T-helper 17 cell (primary cell): ENCODE measurements around the gene SYT1. TPM values are rescaled to one million over a fixed set of nuclear protein-coding genes. Genes with fewer than 3 reads are reported as not detected.

Source experiments
- ATAC-seq: fragments of 150-1000 bp; cut with Tn5 transposase; 2 replicates; pipeline ENCODE4 v1.10.0; 2021; ENCODE audit warnings: mild to moderate bottlenecking, moderate library complexity
- DNase-seq, 3 donors: peaks; one replicate each; pipeline versions ENCODE4 v3.0.0 to v3.0.0-alpha.2; 2020 to 2021
- H3K9me3 ChIP-seq: one replicate; pipeline ENCODE4 v1.7.0; 2013; ENCODE audit warnings: low read length, mild to moderate bottlenecking; ENCODE audit not compliant: control insufficient read depth, poor library complexity, severe bottlenecking
- H3K27ac Mint-ChIP-seq: one replicate; pipeline ENCODE4 v1.8.0; 2022; ENCODE audit warnings: mild to moderate bottlenecking, moderate library complexity, mixed read lengths
- H3K27me3 Mint-ChIP-seq: one replicate; pipeline ENCODE4 v1.8.0; 2022; ENCODE audit warnings: mixed read lengths
- H3K36me3 Mint-ChIP-seq: one replicate; pipeline ENCODE4 v1.8.0; 2022; ENCODE audit warnings: low read depth, mixed read lengths
- H3K4me1 Mint-ChIP-seq: one replicate; pipeline ENCODE4 v1.8.0; 2022; ENCODE audit warnings: mild to moderate bottlenecking, mixed read lengths
- H3K4me3 Mint-ChIP-seq: one replicate; pipeline ENCODE4 v1.8.0; 2022; ENCODE audit warnings: mild to moderate bottlenecking, moderate library complexity, mixed read lengths
- total RNA-seq, 4 donors: library from RNA in 2 of 4; stranded (reverse) in 2 of 4; gene quantifications; one replicate each; pipeline ENCODE4 v1.2.3 and lab custom pipeline; 2022 to 2026

The SYT1 gene
- total RNA-seq, 2 donors from 2014 or later = not detected

- H3K4me1 Mint-ChIP-seq = no peaks in the 10 kb centered on the region
- H3K4me3 Mint-ChIP-seq = no peak overlapping the region
- ATAC-seq (no peak), DNase-seq (no peak)
- no peak overlapping the region for H3K27ac Mint-ChIP-seq
- H3K27me3 Mint-ChIP-seq = no peaks in the 10 kb centered on the region
- no peaks in the 10 kb centered on the region for H3K9me3 ChIP-seq
- H3K36me3 Mint-ChIP-seq = no peaks in the 10 kb centered on the region
Measured at GRCh38 chr12:79115743-79116142, 251.2 kb downstream of the SYT1 start.

DNA sequence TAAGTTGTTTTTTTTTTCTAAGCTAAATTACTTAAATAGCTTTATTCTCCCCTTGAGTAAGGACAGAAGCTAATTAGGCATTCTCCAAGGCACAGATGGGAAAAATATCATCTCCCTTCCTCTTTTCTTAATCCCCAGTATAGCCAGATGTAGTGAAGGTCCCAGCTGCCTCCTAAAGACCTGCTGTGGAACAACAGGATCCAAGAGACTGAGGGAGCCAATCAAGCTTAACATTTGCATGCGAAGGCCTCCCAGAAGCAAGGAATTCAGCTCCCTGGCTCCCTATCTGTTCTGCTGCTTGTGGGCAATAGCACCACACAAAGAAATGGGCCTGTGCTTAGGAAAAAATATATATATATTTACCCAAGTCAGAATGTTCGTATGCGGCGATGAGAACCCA, 255.2 kb downstream of the SYT1 start:
- no peak for ATAC-seq
- H3K9me3 ChIP-seq = no peaks in the 10 kb centered on the region
- DNase-seq = no peak
- H3K4me3 Mint-ChIP-seq = no peak overlapping the region
- no peaks in the 10 kb centered on the region for H3K27me3 Mint-ChIP-seq
- no peak overlapping the region for H3K27ac Mint-ChIP-seq
- no peaks in the 10 kb centered on the region for H3K36me3 Mint-ChIP-seq
- no peaks in the 10 kb centered on the region for H3K4me1 Mint-ChIP-seq

GRCh38 chr12:79121486-79121885, 256.9 kb downstream of the SYT1 start:
- no peak for ATAC-seq
- Mint-ChIP-seq H3K27ac (no peak overlapping the region), H3K36me3 (no peaks in the 10 kb centered on the region), H3K4me1 (no peaks in the 10 kb centered on the region), H3K4me3 (no peak overlapping the region), H3K27me3 (no peaks in the 10 kb centered on the region)
- no peak for DNase-seq
- no peaks in the 10 kb centered on the region for H3K9me3 ChIP-seq

- DNase-seq = no peak
- H3K27me3 Mint-ChIP-seq = no peaks in the 10 kb centered on the region
- no peak overlapping the region for H3K4me3 Mint-ChIP-seq
- ATAC-seq = no peak
- H3K36me3 Mint-ChIP-seq = no peaks in the 10 kb centered on the region
- H3K4me1 Mint-ChIP-seq = no peaks in the 10 kb centered on the region
- H3K9me3 ChIP-seq = no peaks in the 10 kb centered on the region
- H3K27ac Mint-ChIP-seq = no peak overlapping the region
Measured at GRCh38 chr12:79124385-79124784, 259.8 kb downstream of the SYT1 start.

GRCh38 chr12:79125358-79125757, 260.8 kb downstream of the SYT1 start:
- Mint-ChIP-seq H3K4me1 (no peaks in the 10 kb centered on the region), H3K36me3 (no peaks in the 10 kb centered on the region), H3K27ac (no peak overlapping the region), H3K4me3 (no peak overlapping the region), H3K27me3 (no peaks in the 10 kb centered on the region)
- DNase-seq = no peak
- H3K9me3 ChIP-seq = no peaks in the 10 kb centered on the region
- no peak for ATAC-seq

GRCh38 chr12:79127271-79127751, 262.7 kb downstream of the SYT1 start:
- DNase-seq (no peak), ATAC-seq (no peak)
- no peak overlapping the region for H3K4me3 Mint-ChIP-seq
- H3K27ac Mint-ChIP-seq = no peak overlapping the region
- no peaks in the 10 kb centered on the region for H3K4me1 Mint-ChIP-seq
- H3K27me3 Mint-ChIP-seq = no peaks in the 10 kb centered on the region
- no peaks in the 10 kb centered on the region for H3K9me3 ChIP-seq
- H3K36me3 Mint-ChIP-seq = no peaks in the 10 kb centered on the region

GRCh38 chr12:79128956-79129355, 264.4 kb downstream of the SYT1 start:
- Mint-ChIP-seq H3K27me3 (no peaks in the 10 kb centered on the region), H3K4me1 (no peaks in the 10 kb centered on the region), H3K27ac (no peak overlapping the region), H3K36me3 (no peaks in the 10 kb centered on the region), H3K4me3 (no peak overlapping the region)
- ATAC-seq (no peak), DNase-seq (no peak)
- H3K9me3 ChIP-seq = no peaks in the 10 kb centered on the region

- Mint-ChIP-seq H3K36me3 (no peaks in the 10 kb centered on the region), H3K27ac (no peak overlapping the region), H3K27me3 (no peaks in the 10 kb centered on the region), H3K4me1 (no peaks in the 10 kb centered on the region), H3K4me3 (no peak overlapping the region)
- H3K9me3 ChIP-seq = no peaks in the 10 kb centered on the region
- ATAC-seq = no peak
- no peak for DNase-seq
Measured at GRCh38 chr12:79138872-79139271, 274.3 kb downstream of the SYT1 start.

DNA sequence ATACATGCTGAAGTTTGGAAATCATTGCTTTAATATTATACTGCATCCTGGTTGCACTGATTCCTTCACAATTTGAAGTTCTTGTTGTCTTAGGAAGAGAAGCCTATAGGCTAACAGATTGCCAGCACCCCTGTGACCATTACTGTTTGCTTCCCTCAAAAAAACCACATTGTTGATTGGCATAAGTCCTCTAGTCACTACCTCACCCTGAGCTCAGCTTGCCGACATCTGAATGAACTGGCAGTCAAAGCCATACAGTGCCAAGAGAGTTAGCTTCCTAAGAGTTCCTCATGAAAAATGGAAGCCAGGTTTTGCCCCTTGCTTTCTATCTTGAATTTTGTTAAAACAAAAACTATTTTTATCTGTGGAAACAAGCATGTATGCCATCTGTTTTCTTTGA, 276.1 kb downstream of the SYT1 start:
- Mint-ChIP-seq H3K36me3 (no peaks in the 10 kb centered on the region), H3K27me3 (no peaks in the 10 kb centered on the region), H3K4me3 (no peak overlapping the region), H3K4me1 (no peaks in the 10 kb centered on the region), H3K27ac (no peak overlapping the region)
- H3K9me3 ChIP-seq = no peaks in the 10 kb centered on the region
- DNase-seq (no peak), ATAC-seq (no peak)

GRCh38 chr12:79141776-79142175, 277.2 kb downstream of the SYT1 start:
- ATAC-seq = no peak
- Mint-ChIP-seq H3K27ac (no peak overlapping the region), H3K4me3 (no peak overlapping the region)

DNA sequence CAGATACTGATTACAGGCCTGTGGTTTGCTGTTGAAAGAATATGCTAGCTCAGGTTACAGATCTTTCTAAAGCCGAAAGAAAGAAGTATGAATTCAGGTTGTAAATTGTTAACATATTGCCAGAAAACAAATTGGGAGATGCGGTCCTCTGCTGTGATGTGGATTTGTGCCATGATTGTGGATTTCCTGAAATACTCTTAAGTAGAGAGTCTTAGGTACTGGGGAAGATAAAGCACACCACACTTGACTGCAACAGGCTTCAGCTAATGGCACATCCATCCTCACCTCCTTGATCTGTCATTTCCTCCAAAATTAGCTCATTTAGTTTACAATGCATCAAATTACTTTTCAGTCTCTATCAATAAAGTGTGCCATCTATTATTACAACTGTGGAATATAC, 279.2 kb downstream of the SYT1 start:
- Mint-ChIP-seq H3K27ac (no peak overlapping the region), H3K4me3 (no peak overlapping the region), H3K27me3 (no peaks in the 10 kb centered on the region), H3K4me1 (no peaks in the 10 kb centered on the region), H3K36me3 (no peaks in the 10 kb centered on the region)
- H3K9me3 ChIP-seq = no peaks in the 10 kb centered on the region
- DNase-seq (no peak), ATAC-seq (no peak)

More at GRCh38 chr12:79141776-79142175, 277.2 kb downstream of the SYT1 start:
- no peaks in the 10 kb centered on the region for H3K36me3 Mint-ChIP-seq
- DNase-seq = no peak
- no peaks in the 10 kb centered on the region for H3K9me3 ChIP-seq
- H3K4me1 Mint-ChIP-seq = no peaks in the 10 kb centered on the region
- H3K27me3 Mint-ChIP-seq = no peaks in the 10 kb centered on the region

GRCh38 chr12:79151956-79152355, 287.4 kb downstream of the SYT1 start:
- DNase-seq (no peak), ATAC-seq (no peak)

DNA sequence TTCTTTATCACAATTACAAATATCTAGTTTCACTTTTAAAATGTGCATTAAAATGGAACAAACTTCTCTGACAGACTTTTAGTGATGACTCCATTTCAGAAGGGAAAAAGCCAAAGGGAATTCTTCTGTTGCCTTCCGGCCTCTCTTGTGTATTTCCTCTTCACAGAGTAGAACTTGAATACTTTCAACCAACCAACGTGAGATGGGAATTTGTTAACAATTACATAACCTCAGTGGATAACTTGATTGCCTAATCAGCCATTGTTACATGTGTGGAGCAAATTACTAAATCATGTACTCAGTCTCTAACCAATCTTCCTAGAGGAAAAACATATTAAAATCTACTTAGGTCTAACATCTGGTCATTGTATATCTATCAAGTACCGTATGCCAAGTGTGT, 291.1 kb downstream of the SYT1 start:
- no peaks in the 10 kb centered on the region for H3K9me3 ChIP-seq
- no peak overlapping the region for H3K4me3 Mint-ChIP-seq
- no peak overlapping the region for H3K27ac Mint-ChIP-seq
- H3K27me3 Mint-ChIP-seq = no peaks in the 10 kb centered on the region
- ATAC-seq (no peak), DNase-seq (no peak)
- H3K36me3 Mint-ChIP-seq = no peaks in the 10 kb centered on the region
- H3K4me1 Mint-ChIP-seq = no peaks in the 10 kb centered on the region

More at GRCh38 chr12:79151956-79152355, 287.4 kb downstream of the SYT1 start:
- H3K4me3 Mint-ChIP-seq = no peak overlapping the region
- no peaks in the 10 kb centered on the region for H3K36me3 Mint-ChIP-seq
- no peaks in the 10 kb centered on the region for H3K4me1 Mint-ChIP-seq
- no peaks in the 10 kb centered on the region for H3K9me3 ChIP-seq
- H3K27me3 Mint-ChIP-seq = no peaks in the 10 kb centered on the region
- no peak overlapping the region for H3K27ac Mint-ChIP-seq

GRCh38 chr12:79156846-79157463, 292.4 kb downstream of the SYT1 start:
- Mint-ChIP-seq H3K27me3 (no peaks in the 10 kb centered on the region), H3K4me1 (no peaks in the 10 kb centered on the region)
- no peak for ATAC-seq

More at GRCh38 chr12:79156846-79157463, 292.4 kb downstream of the SYT1 start:
- no peaks in the 10 kb centered on the region for H3K9me3 ChIP-seq
- Mint-ChIP-seq H3K36me3 (no peaks in the 10 kb centered on the region), H3K27ac (no peak overlapping the region), H3K4me3 (no peak overlapping the region)
- DNase-seq = no peak
